ENCODE results near the gene IL4R. TPM values are rescaled to one million over a fixed set of nuclear protein-coding genes. Genes with fewer than 3 reads are reported as not detected.

Gene IL4R
- total and polyA plus RNA-seq, 2 of the 8 experiments (the other 6 are each of a cell fraction or from before 2014, with no cell fraction given): 29.1 to 29.4 TPM

GRCh38 chr16:27318392-27319256 lies 4.8 kb downstream of the IL4R start:
- Histone ChIP-seq H3K18ac (ENCODE audit: extremely low read depth, low read length) (no peak overlapping the region), H3K9me3 (ENCODE audit: insufficient read depth in 2 of 2, low read depth in 1 of 2, low read length in 1 of 2) (no peaks in the 10 kb centered on the region), H2BK15ac (ENCODE audit: low read length) (no peak overlapping the region), H2BK120ac (replicated peaks; ENCODE audit: low read depth, low read length) (no peak overlapping the region), H3K4ac (replicated peaks; ENCODE audit: insufficient read length, low read depth, low read length) (peak overlapping the region; percentile 27), H3K23me2 (ENCODE audit: low read depth, low read length) (peaks cover 7% of the 10 kb centered on the region; the same call in 1 of the 2 replicates), H3K79me1 (ENCODE audit: low read depth, low read length) (peaks cover 17% of the 10 kb centered on the region), H4K5ac (ENCODE audit: insufficient read length, low read depth, low read length) (no peak overlapping the region), H3K4me3 (ENCODE audit: extremely low read depth in 1 of 4, insufficient read depth in 2 of 4, low read depth in 3 of 4, low read length in 4 of 4) (no peak overlapping the region), H3K36me3 (ENCODE audit: control insufficient read depth in 2 of 4, insufficient read depth in 4 of 4, low read length in 3 of 4) (no peaks in the 10 kb centered on the region), H3K4me1 (replicated peaks in 1 of 4; ENCODE audit: control insufficient read depth in 3 of 4, insufficient read depth in 4 of 4, low read length in 3 of 4) (peaks cover 8 to 16% (median 10%) of the 10 kb centered on the region in 4 experiments), H3K27me3 (replicated peaks in 1 of 4; ENCODE audit: control insufficient read depth in 3 of 4, extremely low read depth in 1 of 4, insufficient read depth in 3 of 4, low read length in 3 of 4) (peaks cover 0 to 3% (median 2%) of the 10 kb centered on the region in 4 experiments; a peak in 2 of 7 replicates), H2BK20ac (ENCODE audit: low read length) (no peak overlapping the region), H3K4me2 (ENCODE audit: insufficient read depth in 1 of 2, low read depth in 2 of 2, low read length in 2 of 2) (peak overlapping the region in 1 of 2 experiments; percentile 20; a peak in 1 of 4 replicates), H3K56ac (replicated peaks; ENCODE audit: insufficient read length, low read depth, low read length) (no peak overlapping the region), H3K27ac (ENCODE audit: low read depth, low read length) (no peak overlapping the region), H4K91ac (replicated peaks; ENCODE audit: insufficient read length, low read length) (no peak overlapping the region), H4K8ac (ENCODE audit: extremely low read depth, insufficient read depth, low read length) (no peak overlapping the region), H3K14ac (ENCODE audit: insufficient read length) (no peak overlapping the region), H3K9ac (replicated peaks in 1 of 4; ENCODE audit: extremely low read depth in 1 of 4, low read depth in 3 of 4, low read length in 3 of 4) (no peak overlapping the region), H2AFZ (ENCODE audit: low read length) (no peak overlapping the region), H2BK12ac (ENCODE audit: low read depth, low read length) (no peak overlapping the region), H2AK5ac (ENCODE audit: low read depth, low read length) (peak overlapping the region; percentile 77; the same call in 1 of the 2 replicates), H4K20me1 (replicated peaks in 1 of 2; ENCODE audit: control insufficient read depth in 1 of 2, insufficient read depth in 2 of 2, low read length in 2 of 2) (peaks cover 4 to 5% of the 10 kb centered on the region in 2 experiments), H3K23ac (ENCODE audit: insufficient read length) (no peak overlapping the region), H2BK5ac (ENCODE audit: low read depth, low read length) (peak overlapping the region; percentile 66), H3K79me2 (ENCODE audit: control insufficient read depth in 1 of 2, insufficient read depth in 2 of 2, low read length in 2 of 2) (peaks cover 0 to 67% of the 10 kb centered on the region in 2 experiments; a peak in 3 of 4 replicates)
- DNase-seq (ENCODE audit: low read depth in 1 of 2, low spot score in 2 of 2) (no peak), FAIRE-seq (no peak)
- 76% methylated on average over 18 of the region's 18 CpGs; no CpG with 5 or more reads in 1 of the 2 experiments for WGBS, 2 experiments (ENCODE audit: extremely low coverage in 1 of 2, insufficient coverage in 1 of 2, insufficient read length in 1 of 2, insufficient replicate concordance in 2 of 2, low coverage in 1 of 2, low lambda C conversion rate in 2 of 2, missing lambda C conversion rate in 1 of 2)
- TF ChIP-seq EP300 (IDR thresholded peaks at IDR 0.05; ENCODE audit: borderline replicate concordance in 1 of 2, low read depth in 2 of 2, low read length in 2 of 2) (no peak), RFX5 (IDR thresholded peaks at IDR 0.05; ENCODE audit: borderline replicate concordance, low read depth, low read length) (no peak), PHF8 (conservative IDR thresholded peaks at IDR 0.05; ENCODE audit: low read depth, low read length) (no peak), RBBP5 (IDR thresholded peaks at IDR 0.05; ENCODE audit: borderline replicate concordance, low read depth, low read length) (no peak)
- ChIA-PET POLR2A (ENCODE audit: partially characterized antibody) (interaction anchor here (1.0 kb wide), 1 partner anchor 15 kb away, joined by 3 read pairs; no protein-coding TSS in a partner anchor), CTCF (ENCODE audit: partially characterized antibody) (interaction anchor here (1.1 to 3.9 kb wide), 5 partner anchors 12 to 84 kb away, joined by 3 to 22 read pairs (median 5); no protein-coding TSS in a partner anchor)

Measured in H1 (cell line).